ENCODE data around the gene CDC20B.

DNA sequence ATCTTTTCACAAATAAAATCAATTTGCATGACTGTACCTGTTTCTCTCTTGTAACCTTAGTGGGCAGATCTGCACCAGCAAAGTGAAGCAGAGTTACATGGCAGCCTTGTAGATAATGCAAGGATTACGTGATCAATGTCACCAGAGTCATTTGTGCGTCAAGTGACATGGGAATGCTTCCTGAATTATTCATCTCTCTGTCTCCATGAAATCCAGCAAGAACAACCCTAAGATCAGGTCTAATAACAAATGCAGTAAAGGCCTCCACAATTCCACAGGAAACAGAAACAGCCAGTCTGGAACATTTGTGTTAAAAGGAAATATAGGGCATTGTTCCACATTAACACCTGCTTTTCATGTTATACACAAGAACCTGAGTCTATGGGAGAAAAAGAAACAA is 62.8 kb downstream of the CDC20B start:
- TF ChIP-seq, protein P1, sequence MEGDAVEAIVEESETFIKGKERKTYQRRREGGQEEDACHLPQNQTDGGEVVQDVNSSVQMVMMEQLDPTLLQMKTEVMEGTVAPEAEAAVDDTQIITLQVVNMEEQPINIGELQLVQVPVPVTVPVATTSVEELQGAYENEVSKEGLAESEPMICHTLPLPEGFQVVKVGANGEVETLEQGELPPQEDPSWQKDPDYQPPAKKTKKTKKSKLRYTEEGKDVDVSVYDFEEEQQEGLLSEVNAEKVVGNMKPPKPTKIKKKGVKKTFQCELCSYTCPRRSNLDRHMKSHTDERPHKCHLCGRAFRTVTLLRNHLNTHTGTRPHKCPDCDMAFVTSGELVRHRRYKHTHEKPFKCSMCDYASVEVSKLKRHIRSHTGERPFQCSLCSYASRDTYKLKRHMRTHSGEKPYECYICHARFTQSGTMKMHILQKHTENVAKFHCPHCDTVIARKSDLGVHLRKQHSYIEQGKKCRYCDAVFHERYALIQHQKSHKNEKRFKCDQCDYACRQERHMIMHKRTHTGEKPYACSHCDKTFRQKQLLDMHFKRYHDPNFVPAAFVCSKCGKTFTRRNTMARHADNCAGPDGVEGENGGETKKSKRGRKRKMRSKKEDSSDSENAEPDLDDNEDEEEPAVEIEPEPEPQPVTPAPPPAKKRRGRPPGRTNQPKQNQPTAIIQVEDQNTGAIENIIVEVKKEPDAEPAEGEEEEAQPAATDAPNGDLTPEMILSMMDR (IDR thresholded peaks at IDR 0.05; ENCODE audit: low read depth, low read length, poor library complexity, severe bottlenecking) = no peak
- no peak for TF ChIP-seq EZH2phosphoT487 (IDR thresholded peaks at IDR 0.05; ENCODE audit: borderline replicate concordance, low read length)

All from DOHH2 (cell line).